Kidney (tissue), 14 donors: ENCODE results near the gene MAP7D3. TPM values are rescaled to one million over a fixed set of nuclear protein-coding genes. Genes with fewer than 3 reads are reported as not detected.

Experiments used
- DNase-seq, 5 donors: peaks; one replicate each; pipeline ENCODE4 v3.0.0-alpha.2; 2013 to 2020
- FAIRE-seq: peaks from 2 replicates; lab custom pipeline; 2012; peaks lifted over from hg19 to GRCh38; lab: Jason Lieb, UNC
- H3K27ac ChIP-seq, 2 donors: one replicate each; pipeline ENCODE4 v1.7.0; 2013; ENCODE audit warnings: low read depth in 2 of 2, low read length in 2 of 2, inconsistent platforms in 1 of 2
- H3K27me3 ChIP-seq: one replicate; pipeline ENCODE4 v1.7.1; 2013; ENCODE audit warnings: low read length, inconsistent platforms; ENCODE audit not compliant: control insufficient read depth, insufficient read depth
- H3K36me3 ChIP-seq, 3 donors: one replicate each; pipeline versions ENCODE4 v1.7.0 to v1.7.1; 2013; ENCODE audit warnings: low read length in 3 of 3, control low read depth in 1 of 3, inconsistent platforms in 1 of 3; ENCODE audit not compliant: insufficient read depth in 3 of 3, control insufficient read depth in 2 of 3
- H3K4me1 ChIP-seq, 3 donors: one replicate each; pipeline versions ENCODE4 v1.7.0 to v1.7.1; 2013; ENCODE audit warnings: low read length in 3 of 3, inconsistent platforms in 1 of 3, low read depth in 1 of 3; ENCODE audit not compliant: control insufficient read depth in 2 of 3, insufficient read depth in 2 of 3
- H3K4me3 ChIP-seq, 3 donors: one replicate each; pipeline versions ENCODE4 v1.7.0 to v1.8.1; 2013; ENCODE audit warnings: low read length in 3 of 3, control low read depth in 1 of 3, inconsistent platforms in 1 of 3
- H3K9ac ChIP-seq, 3 donors: one replicate each; pipeline versions ENCODE4 v1.7.0 to v1.7.1; 2013; ENCODE audit warnings: low read length in 3 of 3, control low read depth in 1 of 3, inconsistent platforms in 1 of 3
- H3K9me3 ChIP-seq, 3 donors: one replicate each; pipeline versions ENCODE4 v1.7.0 to v1.7.1; 2013; ENCODE audit warnings: low read length in 3 of 3, control low read depth in 1 of 3, inconsistent platforms in 1 of 3; ENCODE audit not compliant: control insufficient read depth in 2 of 3, insufficient read depth in 1 of 3
- CTCF ChIP-seq: IDR thresholded peaks from 3 replicates; pipeline ENCODE4 v1.5.1; 2012; ENCODE audit warnings: mild to moderate bottlenecking, moderate library complexity, borderline replicate concordance; ENCODE audit not compliant: insufficient read depth; ENCODE audit errors: extremely low read depth
- intact Hi-C: fragments of 100-400 bp; cut with DNase I; formaldehyde crosslinking; loops from one replicate; pipeline ENCODE4 v1.11.1; 2022
- polyA plus RNA-seq: library from polyadenylated mRNA; stranded (reverse); fragments of 350-450 nt; fragmentation: Illumina TruSeq; extraction: RNeasy Lipid Tissue Mini Kit (QIAGEN cat#74804); gene quantifications from one replicate; pipeline ENCODE4 v1.2.3, GENCODE V29; 2014; ENCODE audit warnings: low read depth, low replicate concordance; ENCODE audit not compliant: insufficient read depth
- total RNA-seq: library from RNA; stranded (reverse); fragmentation: NEBNext Ultra II Directional; extraction: Animal tissue kit (Norgen Biotek cat#: 25700); gene quantifications from one replicate; pipeline ENCODE4 v1.2.1, GENCODE V29; 2021
- donor health status: control.
- donor health status: control.
- donor health status: control.
- donor health status: control.
- donor health status: control.
- donor health status: DM: yes; HTN: yes; CAD: no.
- donor health status: Normal renal cell carcinoma (clear cell type).

Gene MAP7D3
- total and polyA plus RNA-seq, 2 donors from 2014 or later, result 5.7 to 13.9 TPM

- intact Hi-C loops, result no loop called here
- Histone ChIP-seq H3K27me3 (no peaks in the 10 kb centered on the region), H3K9me3 (no peaks in the 10 kb centered on the region), H3K36me3 (no peaks in the 10 kb centered on the region), H3K4me3 (no peak overlapping the region), H3K27ac (peak overlapping the region in 1 of 2 donors; percentile 47), H3K9ac (no peak overlapping the region), H3K4me1 (peaks cover 0 to 5% (median 2%) of the 10 kb centered on the region in 3 donors)
- TF ChIP-seq CTCF, result no peak
- FAIRE-seq, result no peak
- DNase-seq, result no peak
Observed at GRCh38 chrX:136201601-136202000, 49.6 kb downstream of the MAP7D3 start.

GRCh38 chrX:136200466-136200865, 50.7 kb downstream of the MAP7D3 start:
- DNase-seq (no peak), FAIRE-seq (no peak)
- H3K27ac ChIP-seq, result no peak overlapping the region
- no peaks in the 10 kb centered on the region for H3K36me3 ChIP-seq
- no peaks in the 10 kb centered on the region for H3K9me3 ChIP-seq
- H3K27me3 ChIP-seq, result no peaks in the 10 kb centered on the region
- peaks cover 0 to 15% (median 8%) of the 10 kb centered on the region in 3 donors for H3K4me1 ChIP-seq
- H3K9ac ChIP-seq, result no peak overlapping the region
- intact Hi-C loops, result no loop called here
- TF ChIP-seq CTCF, result no peak
- H3K4me3 ChIP-seq, result no peak overlapping the region

- no peak overlapping the region for H3K4me3 ChIP-seq
- no peak for TF ChIP-seq CTCF
- no peak overlapping the region for H3K9ac ChIP-seq
- no peaks in the 10 kb centered on the region for H3K9me3 ChIP-seq
- DNase-seq (no peak), FAIRE-seq (no peak)
- H3K4me1 ChIP-seq, result peaks cover 0 to 23% (median 8%) of the 10 kb centered on the region in 3 donors
- peak overlapping the region in 1 of 2 donors; percentile 23 for H3K27ac ChIP-seq
- intact Hi-C loops, result no loop called here
- H3K36me3 ChIP-seq, result no peaks in the 10 kb centered on the region
- no peaks in the 10 kb centered on the region for H3K27me3 ChIP-seq
Observed at GRCh38 chrX:136199365-136199764, 51.8 kb downstream of the MAP7D3 start.

GRCh38 chrX:136198678-136199243, 52.4 kb downstream of the MAP7D3 start:
- no peak overlapping the region for H3K27ac ChIP-seq
- TF ChIP-seq CTCF, result no peak
- peaks cover 0 to 24% (median 14%) of the 10 kb centered on the region in 3 donors for H3K4me1 ChIP-seq
- no peak for FAIRE-seq
- no peaks in the 10 kb centered on the region for H3K9me3 ChIP-seq
- no peaks in the 10 kb centered on the region for H3K27me3 ChIP-seq
- no peak for DNase-seq
- H3K9ac ChIP-seq, result no peak overlapping the region
- no peaks in the 10 kb centered on the region for H3K36me3 ChIP-seq
- no peak overlapping the region for H3K4me3 ChIP-seq
- intact Hi-C loops, result no loop called here
